K562 (cell line): ENCODE results near the gene WFIKKN1. TPM values are rescaled to one million over a fixed set of nuclear protein-coding genes. Genes with fewer than 3 reads are reported as not detected.

ENCODE experiments used
- CBX1 ChIP-seq: sonication (generic); IDR thresholded peaks from 2 replicates; pipeline ENCODE4 v1.6.1; 2016; ENCODE audit warnings: antibody characterized with exemption, low read depth, mild to moderate bottlenecking
- EWSR1 ChIP-seq: fragments of 450-650 bp; IDR thresholded peaks from 2 replicates; pipeline ENCODE4 v1.6.1; 2018; ENCODE audit warnings: borderline replicate concordance, mild to moderate bottlenecking, low read depth, moderate library complexity; ENCODE audit not compliant: partially characterized antibody
- FIP1L1 ChIP-seq: fragments of 200-400 bp; formaldehyde crosslinking; IDR thresholded peaks from 2 replicates; pipeline ENCODE4 v1.6.1; 2018; ENCODE audit warnings: mild to moderate bottlenecking, low read depth, low read length; ENCODE audit not compliant: poor library complexity, severe bottlenecking
- GABPA ChIP-seq: fragments of 200-800 bp; sonication (Bioruptor generic); conservative IDR thresholded peaks from 2 replicates; pipeline ENCODE4 v1.6.1; 2016; ENCODE audit warnings: low read depth, missing genetic modification characterization, missing compliant biosample characterization
- HDGF ChIP-seq: fragments of 450-650 bp; IDR thresholded peaks from 2 replicates; pipeline ENCODE4 v1.6.1; 2016
- HNRNPUL1 ChIP-seq: fragments of 200-400 bp; formaldehyde crosslinking; IDR thresholded peaks from 2 replicates; pipeline ENCODE4 v1.6.1; 2017; ENCODE audit warnings: low read length
- KHSRP ChIP-seq: fragments of 450-650 bp; IDR thresholded peaks from 2 replicates; pipeline ENCODE4 v1.6.1; 2017
- MBD1 ChIP-seq: fragments of 250-450 bp; sonication (Bioruptor Pico); IDR thresholded peaks from 2 replicates; pipeline ENCODE4 v1.8.0; 2022; ENCODE audit warnings: inconsistent platforms
- PHF8 ChIP-seq: fragments of 200-600 bp; sonication (generic); IDR thresholded peaks from 2 replicates; pipeline ENCODE4 v1.6.1; 2012; ENCODE audit warnings: mixed run types, mild to moderate bottlenecking, inconsistent platforms, low read length, moderate library complexity, borderline replicate concordance
- RBFOX2 ChIP-seq: fragments of 200-400 bp; formaldehyde crosslinking; IDR thresholded peaks from 2 replicates; pipeline ENCODE4 v1.6.1; 2017; ENCODE audit warnings: low read depth, mild to moderate bottlenecking, low read length, moderate library complexity
- RHOXF2B ChIP-seq: fragments of 250-450 bp; sonication (Bioruptor Pico); conservative IDR thresholded peaks from 2 replicates; pipeline ENCODE4 v1.5.1; 2021
- SREBF1 ChIP-seq: fragments of 150-350 bp; IDR thresholded peaks from 2 replicates; pipeline ENCODE4 v1.6.1; 2014; ENCODE audit warnings: antibody characterized with exemption, low read depth, low read length, borderline replicate concordance
- SRSF3 ChIP-seq: fragments of 200-400 bp; formaldehyde crosslinking; IDR thresholded peaks from 2 replicates; pipeline ENCODE4 v1.6.1; 2016; ENCODE audit warnings: mild to moderate bottlenecking, low read length, moderate library complexity; ENCODE audit not compliant: insufficient read depth
- SUPT5H ChIP-seq: fragments of 450-650 bp; IDR thresholded peaks from 2 replicates; pipeline ENCODE4 v1.6.1; 2016
- THRAP3 ChIP-seq: fragments of 450-650 bp; IDR thresholded peaks from 2 replicates; pipeline ENCODE4 v1.6.1; 2016; ENCODE audit warnings: mild to moderate bottlenecking, inconsistent platforms, borderline replicate concordance
- USF2 ChIP-seq: sonication (generic); formaldehyde crosslinking; IDR thresholded peaks from 2 replicates; pipeline ENCODE4 v1.5.0; 2020; ENCODE audit warnings: missing genetic modification reagents
- ZBTB49 ChIP-seq: sonication (generic); formaldehyde crosslinking; IDR thresholded peaks from 2 replicates; pipeline ENCODE4 v1.8.0; 2022; ENCODE audit warnings: missing genetic modification reagents, mild to moderate bottlenecking, borderline replicate concordance
- ZMIZ1 ChIP-seq, 2 experiments: fragments of 150-350 bp in 1 of 2; IDR thresholded peaks; 2 replicates each; pipeline ENCODE4 v1.6.1; 2012 to 2016; ENCODE audit warnings: low read depth in 2 of 2, low read length in 2 of 2, mild to moderate bottlenecking in 1 of 2, moderate library complexity in 1 of 2
- ZNF24 ChIP-seq: fragments of 450-650 bp; IDR thresholded peaks from 2 replicates; pipeline ENCODE4 v1.6.1; 2016
- ZNF316 ChIP-seq: fragments of 450-650 bp; IDR thresholded peaks from 2 replicates; pipeline ENCODE4 v1.6.1; 2016
- ZNF347 ChIP-seq: fragments of 450-650 bp; formaldehyde crosslinking; IDR thresholded peaks from 2 replicates; pipeline ENCODE4 v1.4.0; 2020; ENCODE audit warnings: low read depth, mild to moderate bottlenecking, moderate library complexity
- polyA plus RNA-seq, 8 experiments: library from polyadenylated mRNA; depleted of rRNA in 4 of 8; stranded (reverse) in 5 of 8; unstranded in 3 of 8; fragments of >200 nt; fragmentation: Nextera tagmentation in 2 of 8; fragmentation: Illumina TruSeq in 1 of 8; extraction: Ambion mirVana in 2 of 8; extraction: Trizol in 1 of 8; gene quantifications; 2 replicates each; pipeline versions ENCODE4 v1.2.1 to v1.2.3, GENCODE V29; 2011 to 2014; ENCODE audit warnings: inconsistent platforms in 1 of 8, missing spikeins in 1 of 8
- total RNA-seq, 7 experiments: library from RNA; depleted of rRNA in 6 of 7; stranded (reverse); fragments of >200 nt in 6 of 7; fragmentation: Illumina TruSeq in 2 of 7; extraction: Trizol in 2 of 7; gene quantifications; 2 replicates each; pipeline versions ENCODE4 v1.2.1 to v1.2.3, GENCODE V29; 2011 to 2021; ENCODE audit warnings: low replicate concordance in 1 of 7

Gene WFIKKN1
- total and polyA plus RNA-seq, 9 of the 15 experiments (the other 6 are each of a cell fraction or from before 2014, with no cell fraction given): 0.14 to 1.1 (median 0.50) TPM; not detected in 4

DNA sequence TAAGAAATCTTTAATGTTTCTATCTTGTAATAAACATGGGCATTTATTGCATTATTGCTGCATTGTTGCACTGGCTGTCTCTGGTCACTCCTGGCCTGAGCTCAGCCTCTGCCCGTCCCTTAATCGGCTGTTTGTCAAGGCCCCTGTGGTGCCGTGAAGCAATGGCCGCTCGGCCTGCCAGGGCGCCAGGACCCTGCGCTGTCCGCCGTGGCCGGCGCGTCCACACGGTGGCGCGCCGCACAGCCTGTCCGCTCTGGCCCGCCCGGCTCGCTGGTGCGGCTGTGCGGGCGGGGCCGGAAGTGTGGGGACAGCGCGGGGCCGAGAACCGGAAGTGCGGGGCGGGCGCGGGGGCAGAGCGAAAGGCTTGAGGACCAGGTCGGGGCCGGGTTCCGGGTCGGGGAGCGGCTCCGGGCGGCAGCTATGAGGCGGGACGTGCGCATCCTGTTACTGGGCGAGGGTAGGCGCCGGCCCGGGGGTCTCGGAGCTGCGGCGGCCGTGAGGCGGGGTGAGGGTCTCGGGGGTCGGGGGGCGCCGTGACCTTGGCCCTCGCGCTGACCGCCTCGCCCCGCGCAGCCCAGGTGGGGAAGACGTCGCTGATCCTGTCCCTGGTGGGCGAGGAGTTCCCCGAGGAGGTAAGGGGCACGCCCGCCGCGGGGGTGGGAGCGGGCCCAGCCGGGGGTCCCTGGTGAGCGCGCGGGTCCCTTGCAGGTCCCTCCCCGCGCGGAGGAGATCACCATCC lies 37.2 kb downstream of the WFIKKN1 start, which contains the start of gene RHOT2 (continued):
- no peak for TF ChIP-seq MBD1 (CRISPR knock-in tag)
- TF ChIP-seq ZBTB49 (CRISPR knock-in tag): no peak
- TF ChIP-seq SUPT5H: peak; percentile 81
- TF ChIP-seq RBFOX2: peak; percentile 79
- peak; percentile 99 for TF ChIP-seq GABPA (tag)
- peak; percentile 76; the same call in 1 of the 2 replicates for TF ChIP-seq PHF8
- TF ChIP-seq HDGF: no peak
- no peak for TF ChIP-seq CBX1
- no peak for TF ChIP-seq KHSRP
- TF ChIP-seq ZNF24: peak; percentile 73; the same call in 1 of the 2 replicates
- no peak for TF ChIP-seq RHOXF2B
- no peak for TF ChIP-seq THRAP3
- no peak for TF ChIP-seq EWSR1
- TF ChIP-seq SRSF3: no peak
- TF ChIP-seq HNRNPUL1: no peak
- TF ChIP-seq USF2 (CRISPR knock-in tag): no peak
- no peak for TF ChIP-seq ZNF316
- TF ChIP-seq ZMIZ1 (IDR thresholded peaks at IDR 0.05; ENCODE audit: low read depth in 2 of 2, low read length in 2 of 2): peak in 1 of 2 experiments; percentile 33; a peak in 1 of 4 replicates
- TF ChIP-seq FIP1L1: peak; percentile 83
- no peak for TF ChIP-seq ZNF347 (CRISPR knock-in tag)
- no peak for TF ChIP-seq SREBF1
